Sciatic nerve (tissue), 2 donors: Measurements from ENCODE around the gene DHRSX. TPM values are rescaled to one million over a fixed set of nuclear protein-coding genes. Genes with fewer than 3 reads are reported as not detected.
A peak's percentile ranks its signal among the peaks of the same experiment; 100 is the strongest.
"Not testable (repeated sequence)": the region's sequence is repeated elsewhere in the genome, so short reads cannot be mapped to it uniquely, and the experiment has no call there.

Experiments used
- ATAC-seq: fragments of 200-7000 bp; cut with Tn5 transposase; one replicate; pipeline ENCODE4 v1.9.1; 2020; ENCODE audit warnings: mild to moderate bottlenecking, moderate library complexity
- DNase-seq: peaks from one replicate; pipeline ENCODE4 v3.0.0-alpha.2; 2020; ENCODE audit warnings: low spot score
- intact Hi-C: fragments of 100-400 bp; cut with DNase I; formaldehyde crosslinking; loops from one replicate; pipeline ENCODE4 v1.14.2; 2022
- total RNA-seq: library from RNA; stranded (reverse); fragmentation: NEBNext Ultra II Directional; extraction: Animal tissue kit (Norgen Biotek cat#: 25700); gene quantifications from one replicate; pipeline ENCODE4 v1.2.1, GENCODE V29; 2021
- donor health status: DM: no; HTN: no; CAD: no.
- donor health status: DM: no; HTN: no; CAD: no.

The DHRSX gene
- total RNA-seq, 1 donor from 2014 or later = 26.7 TPM

- DNase-seq, intact Hi-C loops, ATAC-seq: not testable (repeated sequence)
Observed at GRCh38 chrX:2350703-2351102, 150.1 kb downstream of the DHRSX start.

- intact Hi-C loops, ATAC-seq, DNase-seq: not testable (repeated sequence)
Observed at GRCh38 chrX:2350036-2350435, 150.7 kb downstream of the DHRSX start.

- intact Hi-C loops = no loop called here
- ATAC-seq = no peak
Observed at GRCh38 chrX:2348211-2348610, 152.6 kb downstream of the DHRSX start.

GRCh38 chrX:2346158-2346557 lies 154.6 kb downstream of the DHRSX start:
- intact Hi-C loops = no loop called here
- DNase-seq (no peak), ATAC-seq (no peak)

More at GRCh38 chrX:2348211-2348610, 152.6 kb downstream of the DHRSX start:
- no peak for DNase-seq

- DNase-seq = no peak
- no peak for ATAC-seq
- intact Hi-C loops = no loop called here
Observed at GRCh38 chrX:2345562-2345961, 155.2 kb downstream of the DHRSX start.

- ATAC-seq (no peak), DNase-seq (no peak)
- intact Hi-C loops = no loop called here
Observed at GRCh38 chrX:2343413-2343812, 157.4 kb downstream of the DHRSX start.

- ATAC-seq = no peak
- DNase-seq = no peak
- intact Hi-C loops = no loop called here
Observed at GRCh38 chrX:2342874-2343273, 157.9 kb downstream of the DHRSX start.

- ATAC-seq (no peak), DNase-seq (no peak)
- intact Hi-C loops = no loop called here
Observed at GRCh38 chrX:2342281-2342688, 158.5 kb downstream of the DHRSX start.

- intact Hi-C loops = no loop called here
- no peak for DNase-seq
- no peak for ATAC-seq
Observed at GRCh38 chrX:2340991-2341390, 159.8 kb downstream of the DHRSX start.

GRCh38 chrX:2336181-2336580 lies 164.6 kb downstream of the DHRSX start:
- ATAC-seq (no peak), DNase-seq (no peak)
- intact Hi-C loops = no loop called here

- no peak for DNase-seq
- no peak for ATAC-seq
- intact Hi-C loops = no loop called here
Observed at GRCh38 chrX:2334237-2334636, 166.5 kb downstream of the DHRSX start.

- ATAC-seq (no peak), DNase-seq (no peak)
- intact Hi-C loops = no loop called here
Observed at GRCh38 chrX:2332252-2332651, 168.5 kb downstream of the DHRSX start.

- DNase-seq (no peak), ATAC-seq (no peak)
- intact Hi-C loops = no loop called here
Observed at GRCh38 chrX:2330910-2331309, 169.9 kb downstream of the DHRSX start.

- DNase-seq = no peak
- intact Hi-C loops = no loop called here
- no peak for ATAC-seq
Observed at GRCh38 chrX:2330487-2330886, 170.3 kb downstream of the DHRSX start.

- intact Hi-C loops = no loop called here
- ATAC-seq (no peak), DNase-seq (no peak)
Observed at GRCh38 chrX:2327423-2327822, 173.4 kb downstream of the DHRSX start.

- ATAC-seq (peak; percentile 63), DNase-seq (peak; percentile 88)
- intact Hi-C loops = no loop called here
Observed at GRCh38 chrX:2325076-2325784, 175.5 kb downstream of the DHRSX start.

GRCh38 chrX:2324151-2324550 lies 176.6 kb downstream of the DHRSX start:
- ATAC-seq (no peak), DNase-seq (no peak)
- intact Hi-C loops = no loop called here

- no peak for ATAC-seq
- intact Hi-C loops = no loop called here
- no peak for DNase-seq
Observed at GRCh38 chrX:2321411-2321810, 179.4 kb downstream of the DHRSX start.

- intact Hi-C loops = no loop called here
- ATAC-seq (peak; percentile 69), DNase-seq (no peak)
Observed at GRCh38 chrX:2320580-2321327, 180.0 kb downstream of the DHRSX start.

GRCh38 chrX:2320089-2320488 lies 180.7 kb downstream of the DHRSX start:
- no peak for DNase-seq
- intact Hi-C loops = no loop called here
- ATAC-seq = no peak

GRCh38 chrX:2318371-2318770 lies 182.4 kb downstream of the DHRSX start:
- DNase-seq (no peak), ATAC-seq (no peak)
- intact Hi-C loops = no loop called here
